A673 (cell line): ENCODE results near the gene ITPR1. TPM values are rescaled to one million over a fixed set of nuclear protein-coding genes. Genes with fewer than 3 reads are reported as not detected.

Experiments
- BruUV-seq: library from RNA; stranded (reverse); fragments of 400-500 nt; replicated peaks from 2 replicates; lab custom pipeline; 2021; lab: Mats Ljungman, UMichigan
- CTCF ChIA-PET: fragments of 300-600 bp; sonication (Branson Sonifier 250); formaldehyde crosslinking; loops from one replicate; lab custom pipeline; 2022; ENCODE audit warnings: antibody characterized with exemption; lab: Charles Lee
- POLR2A ChIA-PET: fragments of 300-600 bp; sonication (Branson Sonifier 250); formaldehyde crosslinking; loops from one replicate; lab custom pipeline; 2022; ENCODE audit warnings: antibody characterized with exemption; ENCODE audit not compliant: low non-redundant PET; lab: Charles Lee
- DNase-seq: peaks from one replicate; pipeline ENCODE4 v3.0.0-alpha.2; 2015; ENCODE audit warnings: low spot score
- H3K27ac ChIP-seq: fragments of 200-600 bp; sonication (generic); 2 replicates; pipeline ENCODE4 v1.5.1; 2016; ENCODE audit warnings: mixed run types, low read depth, mild to moderate bottlenecking, mixed read lengths, antibody characterized with exemption, low read length; ENCODE audit not compliant: poor library complexity, severe bottlenecking
- H3K27me3 ChIP-seq: fragments of 200-600 bp; sonication (generic); replicated peaks from 2 replicates; pipeline ENCODE4 v1.6.1; 2017; ENCODE audit warnings: mixed run types, low read depth, mild to moderate bottlenecking, mixed read lengths, antibody characterized with exemption, low read length; ENCODE audit not compliant: insufficient read depth, poor library complexity
- H3K36me3 ChIP-seq: fragments of 200-600 bp; sonication (generic); 2 replicates; pipeline ENCODE4 v1.6.1; 2016; ENCODE audit warnings: mixed run types, mild to moderate bottlenecking, mixed read lengths, antibody characterized with exemption, low read length; ENCODE audit not compliant: insufficient read depth, poor library complexity, severe bottlenecking
- H3K4me1 ChIP-seq: fragments of 200-600 bp; sonication (generic); 2 replicates; pipeline ENCODE4 v1.6.1; 2017; ENCODE audit warnings: mixed run types, mild to moderate bottlenecking, mixed read lengths, antibody characterized with exemption, low read length; ENCODE audit not compliant: insufficient read depth, poor library complexity, severe bottlenecking
- H3K4me3 ChIP-seq: fragments of 200-600 bp; sonication (generic); 2 replicates; pipeline ENCODE4 v1.5.1; 2016; ENCODE audit warnings: low read depth, mixed run types, mild to moderate bottlenecking, mixed read lengths, low read length; ENCODE audit not compliant: poor library complexity, severe bottlenecking
- H3K9me3 ChIP-seq: fragments of 200-600 bp; sonication (generic); 2 replicates; pipeline ENCODE4 v1.6.1; 2016; ENCODE audit warnings: mixed run types, low read depth, mild to moderate bottlenecking, mixed read lengths, antibody characterized with exemption, low read length; ENCODE audit not compliant: poor library complexity, severe bottlenecking
- EZH2 ChIP-seq: fragments of 200-600 bp; sonication (generic); IDR thresholded peaks from 2 replicates; pipeline ENCODE4 v1.6.1; 2017; ENCODE audit warnings: borderline replicate concordance, low read depth, mild to moderate bottlenecking, mixed read lengths, antibody characterized with exemption, low read length; ENCODE audit not compliant: poor library complexity, severe bottlenecking
- intact Hi-C: fragments of 100-400 bp; cut with micrococcal nuclease; formaldehyde crosslinking; loops from one replicate; pipeline ENCODE4 v1.10.0; 2022; ENCODE audit not compliant: unreplicated experiment
- total RNA-seq: library from RNA; stranded (reverse); gene quantifications from 2 replicates; pipeline ENCODE4 v1.2.3, GENCODE V29; 2021
- TF ChIP-seq, protein P1 (sequence below): fragments of 300-800, 200-600 bp; sonication (generic); conservative IDR thresholded peaks from 2 replicates; pipeline ENCODE4 v1.5.1; 2017; ENCODE audit warnings: low read depth, mild to moderate bottlenecking, antibody characterized with exemption, low read length, moderate library complexity, mixed read lengths

ITPR1 gene
- total RNA-seq, 1 experiment from 2014 or later: 8.6 TPM

DNA sequence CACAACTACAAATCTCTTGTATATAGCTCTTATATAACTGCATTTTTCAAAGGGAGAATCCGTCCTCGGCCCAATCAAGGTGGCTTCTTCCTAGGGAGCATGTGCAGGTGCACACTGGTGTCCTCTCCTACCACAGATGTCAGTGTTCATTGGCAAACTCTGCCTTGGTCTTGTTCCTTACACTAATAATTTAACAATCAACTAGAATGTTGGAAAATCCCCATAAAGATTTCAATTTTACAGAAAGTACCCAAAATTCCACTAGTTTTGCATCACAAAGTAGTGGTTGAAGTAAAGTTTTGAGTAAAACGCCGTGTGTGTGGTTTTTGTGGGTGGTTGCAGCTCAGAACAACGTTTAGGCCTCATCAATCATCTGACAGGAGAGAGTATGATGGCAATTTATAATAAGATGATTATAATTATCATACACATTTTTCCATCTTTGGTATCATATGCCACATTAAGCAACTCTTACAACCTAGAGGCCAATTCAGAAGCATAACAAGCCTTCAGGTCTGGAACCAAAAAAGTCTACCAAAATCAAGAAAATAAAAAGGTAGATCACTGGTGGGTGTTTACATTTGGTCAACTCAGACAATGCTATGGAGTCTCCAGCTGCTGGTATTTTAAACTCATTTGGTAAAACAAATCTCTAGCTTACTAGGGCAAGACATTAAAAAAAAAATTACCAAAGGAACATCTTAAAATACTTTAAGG lies 357.2 kb downstream of the ITPR1 start:
- POLR2A ChIA-PET: no interaction called here
- BruUV-seq: no TSS peak

DNA sequence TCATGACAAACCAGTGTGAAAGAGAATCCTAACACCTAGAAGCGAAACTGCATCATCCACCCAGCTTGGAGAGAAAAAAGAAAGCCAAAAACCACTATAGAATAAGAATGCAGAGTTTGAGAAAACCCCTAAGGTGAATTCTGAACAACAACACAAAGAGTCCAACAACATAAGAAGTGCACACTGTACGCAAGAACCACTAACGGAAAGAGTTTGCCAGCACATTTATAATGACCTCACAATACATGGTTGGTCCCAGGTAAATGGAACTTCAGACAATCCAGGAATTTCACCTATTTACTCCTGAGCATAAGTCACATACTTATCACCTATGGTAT lies 357.7 kb downstream of the ITPR1 start:
- CTCF ChIA-PET: no interaction called here

More for the DNA sequence above, 357.2 kb downstream of the ITPR1 start:
- H3K27me3 ChIP-seq: no peaks in the 10 kb centered on the region
- intact Hi-C loops: no loop called here
- H3K36me3 ChIP-seq: no peaks in the 10 kb centered on the region
- TF ChIP-seq, protein P1, sequence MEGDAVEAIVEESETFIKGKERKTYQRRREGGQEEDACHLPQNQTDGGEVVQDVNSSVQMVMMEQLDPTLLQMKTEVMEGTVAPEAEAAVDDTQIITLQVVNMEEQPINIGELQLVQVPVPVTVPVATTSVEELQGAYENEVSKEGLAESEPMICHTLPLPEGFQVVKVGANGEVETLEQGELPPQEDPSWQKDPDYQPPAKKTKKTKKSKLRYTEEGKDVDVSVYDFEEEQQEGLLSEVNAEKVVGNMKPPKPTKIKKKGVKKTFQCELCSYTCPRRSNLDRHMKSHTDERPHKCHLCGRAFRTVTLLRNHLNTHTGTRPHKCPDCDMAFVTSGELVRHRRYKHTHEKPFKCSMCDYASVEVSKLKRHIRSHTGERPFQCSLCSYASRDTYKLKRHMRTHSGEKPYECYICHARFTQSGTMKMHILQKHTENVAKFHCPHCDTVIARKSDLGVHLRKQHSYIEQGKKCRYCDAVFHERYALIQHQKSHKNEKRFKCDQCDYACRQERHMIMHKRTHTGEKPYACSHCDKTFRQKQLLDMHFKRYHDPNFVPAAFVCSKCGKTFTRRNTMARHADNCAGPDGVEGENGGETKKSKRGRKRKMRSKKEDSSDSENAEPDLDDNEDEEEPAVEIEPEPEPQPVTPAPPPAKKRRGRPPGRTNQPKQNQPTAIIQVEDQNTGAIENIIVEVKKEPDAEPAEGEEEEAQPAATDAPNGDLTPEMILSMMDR: no peak
- TF ChIP-seq EZH2: no peak
- no peak for DNase-seq
- CTCF ChIA-PET: no interaction called here
- H3K27ac ChIP-seq: no peak overlapping the region
- no peaks in the 10 kb centered on the region for H3K9me3 ChIP-seq
- H3K4me3 ChIP-seq: no peak overlapping the region
- no peaks in the 10 kb centered on the region for H3K4me1 ChIP-seq

DNA sequence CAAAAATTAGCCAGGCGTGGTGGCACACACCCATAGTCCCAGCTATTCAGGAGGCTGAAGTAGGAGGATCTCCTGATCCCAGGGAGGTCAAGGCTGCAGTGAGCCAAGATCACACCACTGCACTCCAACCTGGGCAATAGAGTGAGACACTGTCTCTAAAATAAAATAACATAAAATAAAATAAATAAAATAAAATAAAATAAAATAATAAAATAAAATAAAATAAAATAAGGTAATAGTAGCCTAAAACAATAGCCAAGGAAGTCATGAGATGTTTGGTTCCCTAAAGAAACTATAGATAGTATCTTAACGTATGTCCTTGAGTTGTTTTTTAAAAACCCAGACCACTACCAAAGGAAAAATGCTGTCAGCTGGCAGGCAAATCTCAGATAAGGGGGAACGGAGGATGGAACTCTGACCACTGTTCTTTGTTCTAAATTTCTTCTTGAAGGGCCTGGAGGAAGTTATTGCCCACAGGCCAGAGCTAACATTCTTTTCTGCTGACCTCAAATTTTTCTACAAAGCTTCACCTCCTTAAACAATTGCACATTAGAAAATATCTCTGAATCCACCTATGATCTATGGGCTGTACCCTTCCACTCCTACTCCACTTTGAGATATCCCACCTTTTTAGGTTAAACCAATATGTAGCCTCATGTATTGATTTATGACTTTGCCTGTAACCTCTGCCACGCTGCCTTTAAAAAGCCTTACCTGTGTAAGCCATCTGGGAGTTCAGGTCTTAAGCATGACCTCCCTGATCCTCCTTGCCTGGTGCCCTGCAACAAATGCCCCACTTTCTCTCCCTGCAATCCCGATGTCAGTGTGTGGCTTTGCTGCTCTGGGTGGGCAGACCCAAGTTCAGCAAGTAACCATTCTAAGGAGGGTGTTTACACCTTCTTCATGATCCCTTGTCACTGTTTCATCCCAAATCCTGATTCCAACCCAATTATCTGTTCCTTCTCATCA lies 359.9 kb downstream of the ITPR1 start:
- ChIA-PET POLR2A (no interaction called here), CTCF (no interaction called here)
- no peak for DNase-seq
- Histone ChIP-seq H3K4me3 (no peak overlapping the region), H3K27ac (no peak overlapping the region), H3K27me3 (no peaks in the 10 kb centered on the region), H3K9me3 (no peaks in the 10 kb centered on the region), H3K4me1 (no peaks in the 10 kb centered on the region), H3K36me3 (no peaks in the 10 kb centered on the region)
- TF ChIP-seq, protein P1: no peak
- no peak for TF ChIP-seq EZH2
- BruUV-seq: no TSS peak
- intact Hi-C loops: no loop called here

More for the DNA sequence above, 357.7 kb downstream of the ITPR1 start:
- Histone ChIP-seq H3K27ac (no peak overlapping the region), H3K36me3 (no peaks in the 10 kb centered on the region), H3K27me3 (no peaks in the 10 kb centered on the region), H3K4me1 (no peaks in the 10 kb centered on the region), H3K4me3 (no peak overlapping the region), H3K9me3 (no peaks in the 10 kb centered on the region)
- TF ChIP-seq, protein P1: no peak
- no peak for TF ChIP-seq EZH2
- no TSS peak for BruUV-seq
- POLR2A ChIA-PET: no interaction called here
- intact Hi-C loops: no loop called here
- DNase-seq: no peak
